K562 treated with DMSO at 1 percent for 24 hours (cell line): ENCODE measurements around the gene AMY1B. TPM values are rescaled to one million over a fixed set of nuclear protein-coding genes. Genes with fewer than 3 reads are reported as not detected.

Source experiments
- total RNA-seq: library from RNA; unstranded; fragments of 300-600 nt; gene quantifications from 2 replicates; pipeline ENCODE4 v1.2.3, GENCODE V29; 2022; ENCODE audit warnings: low read depth; ENCODE audit not compliant: insufficient read depth

AMY1B gene
- total RNA-seq, result not detected in 2 replicates

DNA sequence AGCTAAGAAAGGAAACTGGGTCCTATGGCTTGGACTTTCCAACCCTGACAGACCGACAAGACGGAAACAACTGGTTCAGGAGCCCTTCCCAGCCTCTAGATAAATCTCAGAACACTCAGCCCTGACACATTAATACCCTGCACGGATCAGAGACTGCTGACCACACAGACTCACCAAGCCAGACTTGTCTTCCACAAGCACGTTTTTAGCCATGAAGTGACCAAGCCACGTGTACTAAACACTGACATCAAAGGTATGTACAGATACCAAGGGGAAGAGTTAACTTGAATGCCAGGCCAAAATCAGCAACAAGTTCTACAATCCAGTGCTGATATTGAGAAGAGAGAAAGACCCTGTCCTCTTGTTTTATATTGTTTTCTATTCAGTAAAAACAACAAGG is at the start of gene AMY1B:
TSS of gene AMY1B (minus strand) at position 101 of the 400 bp plus-strand sequence. CDS start 571 bp downstream, outside the sequence.

GRCh38 chr1:103655460-103655859 is 40.5 kb downstream of the AMY1B start, which contains the start of gene AMY1A:
TSS of gene AMY1A (plus strand) at chr1:103655760. CDS start at chr1:103656331, 571 bp downstream.

Other genes with a start within 250 kb of the AMY1B start
- gene RNPC3, start 170.5 kb downstream of the AMY1B start, total RNA-seq, result 5.3 and 11.5 TPM in 2 replicates
- 0.51 and 0.81 TPM in 2 replicates for gene AMY2B, start 124.6 kb downstream of the AMY1B start, total RNA-seq
- gene AMY2A, start 78.8 kb downstream of the AMY1B start, total RNA-seq, result not detected in 2 replicates
- not detected in 2 replicates for gene AMY1A, start 40.5 kb downstream of the AMY1B start, total RNA-seq
- not detected in 2 replicates for gene AMY1C, start 53.7 kb upstream of the AMY1B start, total RNA-seq